Endometrial microvascular endothelial cells (primary cell): ENCODE data around the gene TCN2. TPM values are rescaled to one million over a fixed set of nuclear protein-coding genes. Genes with fewer than 3 reads are reported as not detected.
"Not testable (repeated sequence)": the region's sequence is repeated elsewhere in the genome, so short reads cannot be mapped to it uniquely, and the experiment has no call there.

Experiments used
- in situ Hi-C: cut with HindIII; loops from 2 replicates; pipeline ENCODE4 v1.10.0; 2017; ENCODE audit warnings: low sequenced_read_pairs, low pct_unique_long_range_greater_than_20kb; ENCODE audit errors: inconsistent ontology term
- total RNA-seq: library from RNA; depleted of rRNA; stranded (reverse); fragments of >200 nt; gene quantifications from one replicate; pipeline ENCODE4 v1.2.3, GENCODE V29; 2015; ENCODE audit errors: inconsistent ontology term

Gene TCN2
- total RNA-seq, 1 donor from 2014 or later: 97.4 TPM

GRCh38 chr22:30605449-30606110 lies 1.4 kb upstream of the TCN2 start:
- in situ Hi-C loops: no loop called here

GRCh38 chr22:30607300-30607930 lies 441 bp downstream of the TCN2 start:
- in situ Hi-C loops: no loop called here

DNA sequence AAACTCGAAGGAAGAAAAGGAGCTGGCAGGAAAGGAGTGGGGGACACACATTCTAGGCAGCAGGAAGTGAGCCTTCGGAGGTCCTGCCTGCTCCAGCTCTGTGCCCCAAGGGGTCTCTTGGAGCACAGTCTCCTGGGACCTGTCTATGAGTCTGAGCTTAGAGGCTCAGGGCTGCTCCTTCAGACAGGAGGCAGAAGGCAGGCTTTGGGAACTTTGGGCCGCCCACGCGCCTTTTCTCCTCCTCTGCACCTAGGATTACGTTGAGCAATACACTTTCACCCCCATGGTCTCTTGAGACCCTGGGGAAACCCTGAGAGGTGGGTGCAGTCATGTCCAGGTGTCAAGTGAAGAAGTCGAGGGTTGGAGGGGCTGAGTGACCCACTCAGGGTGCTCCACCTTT lies 965 bp downstream of the TCN2 start:
- in situ Hi-C loops: no loop called here

DNA sequence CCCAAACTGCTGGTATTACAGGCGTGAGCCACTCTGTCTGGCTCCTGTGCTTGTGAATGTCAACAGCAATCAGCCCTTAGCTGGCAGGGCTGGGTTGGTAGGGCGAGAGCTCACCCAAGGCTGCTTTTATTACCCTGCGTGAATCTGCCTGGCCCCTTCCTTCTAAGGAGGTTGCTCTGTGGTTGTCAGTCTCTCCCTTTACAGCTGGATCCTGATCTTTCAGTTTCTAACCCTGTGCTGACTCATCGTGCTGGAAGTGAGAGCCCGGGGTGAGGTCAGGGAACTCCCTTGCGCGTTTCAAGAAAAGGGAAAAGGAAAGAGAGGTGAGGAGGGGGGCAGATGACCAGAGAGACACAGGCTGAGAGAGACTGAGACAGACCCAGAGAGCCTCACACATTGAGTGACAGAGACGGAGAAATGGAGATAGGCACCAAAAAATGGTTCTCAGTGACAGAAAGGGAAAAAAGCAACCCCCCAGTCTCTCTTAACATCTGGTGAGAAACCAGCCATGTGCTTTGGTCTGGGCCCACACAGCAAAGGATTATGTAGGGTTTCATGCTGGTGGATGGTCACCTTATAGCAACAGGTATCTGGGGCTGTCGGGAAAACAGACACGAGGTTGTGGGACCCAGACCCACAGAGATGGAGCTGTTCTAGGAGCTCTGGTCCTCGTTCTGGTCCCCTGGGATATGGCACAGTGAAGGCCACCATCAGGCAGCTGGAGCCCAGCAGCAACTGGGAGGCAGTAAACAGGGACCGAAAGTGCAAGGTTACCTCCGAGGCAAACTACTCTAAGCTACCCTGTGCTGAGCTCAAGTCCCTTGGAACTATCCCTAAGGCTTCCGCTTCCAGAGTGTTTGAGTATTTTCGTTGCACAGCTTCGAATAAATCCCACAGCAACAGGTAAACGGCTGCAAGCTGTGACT lies 2.5 kb downstream of the TCN2 start:
- in situ Hi-C loops: no loop called here

GRCh38 chr22:30610299-30610698 lies 3.3 kb downstream of the TCN2 start:
- in situ Hi-C loops: no loop called here

- in situ Hi-C loops: no loop called here
These were observed 4.2 kb downstream of the TCN2 start for GRCh38 chr22:30611197-30611596.

GRCh38 chr22:30612789-30613188 lies 5.8 kb downstream of the TCN2 start:
- in situ Hi-C loops: no loop called here

DNA sequence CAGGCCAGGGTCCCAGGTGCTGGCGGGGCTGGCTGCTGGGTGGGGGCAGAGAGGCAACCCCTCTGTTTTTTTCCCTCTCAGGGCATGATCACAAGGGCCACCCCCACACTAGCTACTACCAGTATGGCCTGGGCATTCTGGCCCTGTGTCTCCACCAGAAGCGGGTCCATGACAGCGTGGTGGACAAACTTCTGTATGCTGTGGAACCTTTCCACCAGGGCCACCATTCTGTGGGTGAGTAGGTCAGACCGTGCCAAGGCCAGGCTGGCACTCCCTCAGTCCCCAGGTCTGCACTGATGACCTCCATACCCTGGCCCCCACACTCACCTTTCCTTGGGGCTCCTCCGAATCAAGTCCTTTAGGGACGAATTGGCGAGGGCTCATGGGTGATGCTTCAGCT lies 7.3 kb downstream of the TCN2 start:
- in situ Hi-C loops: no loop called here

- in situ Hi-C loops: no loop called here
These were observed 7.9 kb downstream of the TCN2 start for GRCh38 chr22:30614879-30615278.

GRCh38 chr22:30615543-30615954 lies 8.6 kb downstream of the TCN2 start:
- in situ Hi-C loops: no loop called here

GRCh38 chr22:30617819-30618218 lies 10.8 kb downstream of the TCN2 start:
- in situ Hi-C loops: no loop called here

DNA sequence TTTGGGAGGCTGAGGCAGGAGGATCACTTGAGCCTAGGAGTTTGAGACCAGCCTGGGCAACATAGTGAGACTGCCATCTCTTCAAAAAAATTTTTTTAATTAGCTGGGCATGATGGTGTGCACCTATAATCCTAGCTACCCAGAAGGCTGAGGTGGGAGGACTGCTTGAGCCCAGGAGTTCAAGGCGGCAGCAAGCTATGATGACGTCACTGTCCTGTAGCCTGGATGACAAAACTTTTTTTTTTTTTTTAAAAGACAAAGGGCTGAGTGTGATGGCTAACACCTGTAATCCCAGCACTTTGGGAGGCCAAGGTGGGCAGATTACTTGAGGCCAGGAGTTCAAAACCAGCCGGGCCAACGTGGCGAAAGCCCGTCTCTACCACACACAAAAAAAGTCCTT lies 12.9 kb downstream of the TCN2 start:
- in situ Hi-C loops: not testable (repeated sequence)

DNA sequence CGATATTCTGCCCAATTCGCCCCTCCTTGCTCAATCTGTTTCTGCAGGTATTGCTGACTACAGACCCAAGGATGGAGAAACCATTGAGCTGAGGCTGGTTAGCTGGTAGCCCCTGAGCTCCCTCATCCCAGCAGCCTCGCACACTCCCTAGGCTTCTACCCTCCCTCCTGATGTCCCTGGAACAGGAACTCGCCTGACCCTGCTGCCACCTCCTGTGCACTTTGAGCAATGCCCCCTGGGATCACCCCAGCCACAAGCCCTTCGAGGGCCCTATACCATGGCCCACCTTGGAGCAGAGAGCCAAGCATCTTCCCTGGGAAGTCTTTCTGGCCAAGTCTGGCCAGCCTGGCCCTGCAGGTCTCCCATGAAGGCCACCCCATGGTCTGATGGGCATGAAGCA lies 19.4 kb downstream of the TCN2 start:
- in situ Hi-C loops: no loop called here

GRCh38 chr22:30627471-30627870 lies 20.5 kb downstream of the TCN2 start:
- in situ Hi-C loops: no loop called here

DNA sequence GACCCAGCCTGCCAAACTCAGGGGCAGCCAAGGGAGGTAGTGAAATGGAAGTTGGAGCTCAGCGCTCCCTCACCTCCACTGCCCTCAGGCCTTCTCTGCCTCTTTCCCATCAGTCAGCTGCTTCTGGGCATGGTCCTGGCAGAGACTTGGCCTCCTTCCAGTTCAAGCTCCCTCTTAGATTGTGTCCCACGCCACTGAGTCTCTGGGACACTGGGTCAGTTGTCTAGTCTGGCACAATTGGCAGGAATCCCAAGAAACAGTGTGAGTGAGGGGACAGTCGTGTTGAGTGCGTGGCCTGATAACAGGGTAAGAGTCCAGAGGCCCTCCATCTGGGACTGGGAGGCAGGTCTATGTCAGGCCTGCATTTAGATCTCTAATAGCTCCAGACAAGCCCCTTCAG lies 21.5 kb downstream of the TCN2 start:
- in situ Hi-C loops: no loop called here

DNA sequence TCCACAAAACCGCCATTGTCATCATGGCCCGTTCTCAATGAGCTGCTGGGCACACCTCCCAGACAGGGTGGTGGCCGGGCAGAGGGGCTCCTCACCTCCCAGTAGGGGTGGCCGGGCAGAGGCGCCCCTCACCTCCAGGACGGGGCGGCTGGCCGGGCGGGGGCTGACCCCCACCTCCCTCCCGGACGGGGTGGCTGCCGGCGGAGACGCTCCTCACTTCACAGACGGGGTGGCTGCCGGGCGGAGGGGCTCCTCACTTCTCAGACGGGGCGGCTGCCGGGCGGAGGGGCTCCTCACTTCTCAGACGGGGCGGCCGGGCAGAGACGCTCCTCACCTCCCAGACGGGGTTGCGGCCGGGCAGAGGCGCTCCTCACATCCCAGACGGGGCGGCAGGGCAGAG lies 24.5 kb downstream of the TCN2 start:
- in situ Hi-C loops: not testable (repeated sequence)

GRCh38 chr22:30634471-30635233 lies 27.7 kb downstream of the TCN2 start:
- in situ Hi-C loops: no loop called here

- in situ Hi-C loops: no loop called here
These were observed 28.6 kb downstream of the TCN2 start, which contains the start of gene SLC35E4 for GRCh38 chr22:30635273-30636225. Gene SLC35E4 (plus strand): TSS chr22:30635781. CDS start chr22:30636451, 670 bp downstream.
